Tibial nerve (tissue), 4 donors: ENCODE measurements around the gene AXIN1. TPM values are rescaled to one million over a fixed set of nuclear protein-coding genes. Genes with fewer than 3 reads are reported as not detected.

ENCODE experiments used
- DNase-seq, 2 donors: peaks; one replicate each; pipeline ENCODE4 v3.0.0-alpha.2; 2019; ENCODE audit warnings: low spot score in 2 of 2
- H3K27ac ChIP-seq, 4 donors: fragments of 200-600 bp; sonication (generic) in 3 of 4; one replicate each; pipeline ENCODE4 v1.5.1; 2017 to 2019; ENCODE audit warnings: mild to moderate bottlenecking in 1 of 4
- H3K27me3 ChIP-seq, 2 donors: fragments of 200-600 bp; sonication (generic) in 1 of 2; one replicate each; pipeline versions ENCODE4 v1.5.1 to v1.6.0; 2017 to 2019
- H3K36me3 ChIP-seq, 3 donors: fragments of 200-600 bp; sonication (generic); one replicate each; pipeline ENCODE4 v1.5.1; 2018 to 2019
- H3K4me1 ChIP-seq, 4 donors: fragments of 200-600 bp; sonication (generic) in 3 of 4; one replicate each; pipeline ENCODE4 v1.5.1; 2017 to 2019
- H3K4me3 ChIP-seq, 4 donors: fragments of 200-600 bp; sonication (generic) in 3 of 4; one replicate each; pipeline ENCODE4 v1.5.1; 2017 to 2019; ENCODE audit warnings: mild to moderate bottlenecking in 1 of 4, moderate library complexity in 1 of 4
- H3K9me3 ChIP-seq, 4 donors: fragments of 200-600 bp; sonication (generic) in 3 of 4; one replicate each; pipeline ENCODE4 v1.5.1; 2017 to 2019
- CTCF ChIP-seq, 5 experiments: fragments of 200-600 bp in 3 of 5; fragments of 450-650 bp in 2 of 5; sonication (generic) in 3 of 5; IDR thresholded peaks; one replicate each; pipeline ENCODE4 v1.5.1; 2016 to 2019; ENCODE audit warnings: antibody characterized with exemption in 5 of 5, mild to moderate bottlenecking in 3 of 5, moderate library complexity in 2 of 5
- EP300 ChIP-seq, 2 donors: sonication (generic); formaldehyde crosslinking; IDR thresholded peaks; one replicate each; pipeline ENCODE4 v1.6.1; 2017; ENCODE audit warnings: antibody characterized with exemption in 2 of 2, mild to moderate bottlenecking in 1 of 2
- POLR2A ChIP-seq, 2 donors: fragments of 450-650 bp; IDR thresholded peaks; one replicate each; pipeline ENCODE4 v1.6.1; 2017; ENCODE audit warnings: antibody characterized with exemption in 2 of 2, mild to moderate bottlenecking in 2 of 2, moderate library complexity in 2 of 2
- WGBS, 2 donors: methylation state at CpG; one replicate each; pipeline ENCODE4 v1.1.5; 2018; 5-methylcytosine and 5-hydroxymethylcytosine counted together
- total RNA-seq, 4 donors: library from RNA; depleted of rRNA; stranded (reverse); fragments of >200 nt; gene quantifications; one replicate each; pipeline ENCODE4 v1.1.0, GENCODE V29; 2016

Gene AXIN1
- total RNA-seq, 4 donors from 2014 or later = 23.4 to 37.1 (median 25.0) TPM

DNA sequence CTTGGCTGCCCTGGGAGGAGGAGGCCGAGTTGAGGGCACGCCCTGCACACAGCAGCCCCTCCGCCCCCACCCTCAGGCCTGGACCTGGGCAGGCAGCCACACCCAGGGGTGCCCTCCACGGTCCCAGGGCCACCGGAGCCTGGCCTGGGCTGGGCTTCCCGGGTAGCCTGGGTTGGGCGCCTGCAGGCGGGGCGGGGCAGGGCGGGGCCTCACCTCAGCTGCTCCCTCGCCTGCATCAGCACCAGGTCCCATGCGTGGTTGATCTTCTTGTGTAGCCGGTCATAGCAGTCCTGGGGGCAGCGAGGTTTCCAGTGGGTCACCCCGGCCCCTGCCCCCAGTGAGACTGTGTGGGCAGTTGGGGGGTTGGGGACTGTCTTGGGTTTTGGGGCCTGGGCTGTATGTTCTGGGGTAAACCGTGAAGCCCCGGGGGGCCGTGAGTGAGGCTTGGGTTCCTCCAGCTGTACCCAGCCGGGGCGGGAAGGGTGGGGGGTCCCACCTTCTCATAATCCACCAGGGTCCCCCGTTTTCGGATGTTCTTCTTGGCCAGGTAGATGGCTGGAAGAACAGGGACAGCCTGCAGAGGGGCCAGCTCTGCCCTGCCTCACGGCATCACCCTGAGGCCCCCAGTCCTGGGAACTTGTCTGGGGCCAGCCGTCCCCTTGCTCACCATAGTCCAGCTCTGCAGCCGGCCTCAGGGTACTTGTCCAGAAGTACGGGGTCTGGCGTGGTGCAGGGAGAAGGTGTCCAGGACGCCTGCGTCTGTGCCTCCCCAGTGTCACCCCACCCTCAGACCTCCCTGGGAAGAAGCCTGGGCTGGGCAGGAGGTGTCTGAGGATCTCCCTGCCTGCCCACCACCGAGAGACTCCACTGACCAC lies 78.7 kb downstream of the AXIN1 start:
- no peaks in the 10 kb centered on the region for H3K9me3 ChIP-seq
- no peak overlapping the region for H3K27ac ChIP-seq
- TF ChIP-seq EP300 (IDR thresholded peaks at IDR 0.05) = no peak
- no peak for TF ChIP-seq CTCF (IDR thresholded peaks at IDR 0.05)
- TF ChIP-seq POLR2A (IDR thresholded peaks at IDR 0.05) = no peak
- no peak for DNase-seq
- WGBS, 2 donors = 79 to 92% methylated on average over 16 to 18 of the region's 30 CpGs
- H3K4me1 ChIP-seq = peaks cover 0 to 20% (median 8%) of the 10 kb centered on the region in 4 donors
- H3K36me3 ChIP-seq = peaks cover 0 to 15% (median 0%) of the 10 kb centered on the region in 3 donors
- no peak overlapping the region for H3K4me3 ChIP-seq
- peaks cover 0 to 16% of the 10 kb centered on the region in 2 donors for H3K27me3 ChIP-seq

DNA sequence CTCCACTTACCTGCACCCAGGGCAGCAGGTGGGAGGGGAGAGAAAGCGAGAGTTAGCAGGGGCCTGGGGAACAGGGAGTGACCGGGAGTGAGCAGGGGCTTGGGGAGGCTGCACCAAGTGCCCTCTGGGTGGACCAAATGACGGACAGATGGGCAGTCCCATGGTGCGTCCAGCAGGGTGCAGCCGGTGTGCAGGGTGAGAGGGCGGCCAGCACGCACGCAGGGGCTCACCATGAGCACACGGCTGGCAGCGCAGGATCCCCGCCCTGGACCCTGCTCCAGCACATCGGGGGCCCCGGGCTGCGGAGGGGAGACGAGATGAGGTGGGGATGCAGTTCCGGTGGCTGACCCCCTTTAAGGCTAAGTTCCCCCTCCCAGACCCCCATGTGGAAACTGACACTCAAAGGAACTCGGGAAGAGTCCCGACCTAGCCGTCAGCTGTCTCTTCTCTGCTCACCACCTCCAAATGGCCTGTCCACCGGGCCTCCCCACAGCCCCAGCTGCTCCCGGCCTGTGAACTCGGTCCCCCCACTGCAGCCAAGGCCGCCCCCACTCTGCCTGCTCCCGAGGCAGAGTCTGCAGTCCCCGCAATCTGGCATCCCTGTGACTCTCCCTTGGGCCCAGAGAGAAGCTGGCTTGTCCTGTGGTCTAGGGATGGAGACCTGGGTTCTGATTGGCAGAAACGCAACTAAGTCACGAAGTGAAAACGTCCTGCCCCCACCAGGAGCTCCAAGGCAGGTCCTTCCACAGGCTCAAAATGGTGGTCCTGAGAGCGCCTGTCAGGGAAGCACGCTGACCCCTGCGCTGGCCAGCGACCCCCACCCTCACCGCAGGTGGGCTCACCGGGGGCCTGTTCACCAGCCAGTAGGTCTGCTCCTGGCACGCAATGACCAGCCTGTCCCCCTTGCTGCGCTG lies 79.6 kb downstream of the AXIN1 start:
- Histone ChIP-seq H3K27me3 (peaks cover 0 to 16% of the 10 kb centered on the region in 2 donors), H3K27ac (no peak overlapping the region), H3K4me1 (peaks cover 0 to 20% (median 8%) of the 10 kb centered on the region in 4 donors), H3K4me3 (no peak overlapping the region), H3K9me3 (no peaks in the 10 kb centered on the region), H3K36me3 (peaks cover 0 to 15% (median 0%) of the 10 kb centered on the region in 3 donors)
- 72 to 82% methylated on average over 24 to 30 of the region's 36 CpGs for WGBS, 2 donors
- TF ChIP-seq POLR2A (IDR thresholded peaks at IDR 0.05) (no peak), CTCF (IDR thresholded peaks at IDR 0.05) (no peak), EP300 (IDR thresholded peaks at IDR 0.05) (no peak)
- no peak for DNase-seq

DNA sequence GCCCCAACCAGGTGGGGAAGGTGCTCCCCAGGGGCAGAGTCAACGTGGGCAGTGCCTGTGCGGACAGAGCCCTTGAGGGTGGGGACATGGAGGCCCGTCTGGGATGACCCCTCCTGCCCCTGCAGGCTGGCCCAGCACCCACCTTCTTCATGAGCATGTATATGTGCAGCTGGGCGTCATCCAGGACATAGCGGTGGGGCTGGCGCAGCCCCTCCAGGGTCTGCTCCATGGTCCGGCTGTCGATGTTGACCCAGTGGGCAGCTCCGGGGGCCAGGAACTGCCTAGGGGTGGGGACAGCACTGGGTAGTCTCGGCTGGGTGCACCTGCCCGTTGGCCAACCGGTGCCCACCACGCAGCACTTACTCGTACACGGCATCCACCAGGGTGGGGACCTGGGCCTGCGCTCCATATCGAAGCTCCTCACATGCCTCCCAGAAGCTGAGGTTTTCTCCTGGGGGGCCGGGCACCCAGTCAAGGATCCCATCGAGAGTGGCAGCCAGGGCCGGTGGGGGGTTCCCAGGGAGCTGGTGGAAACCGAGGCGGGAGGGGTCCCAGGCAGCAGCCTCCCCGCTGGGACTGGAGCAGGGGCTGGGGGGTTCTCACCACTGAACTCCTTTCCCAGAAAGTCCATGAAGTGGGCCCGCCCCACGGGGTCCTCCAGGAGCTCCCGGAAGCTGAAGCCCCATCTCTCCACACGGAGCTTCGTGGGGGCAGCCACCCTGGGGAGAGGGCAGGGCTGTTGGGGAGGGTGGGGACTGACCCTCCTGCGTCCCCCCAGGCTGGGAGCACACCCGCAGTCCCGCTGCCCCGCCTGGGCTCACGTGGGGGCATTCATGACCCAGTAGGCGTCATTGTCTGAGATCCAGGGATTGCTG lies 81.9 kb downstream of the AXIN1 start:
- no peaks in the 10 kb centered on the region for H3K9me3 ChIP-seq
- H3K4me1 ChIP-seq = peaks cover 0 to 23% (median 8%) of the 10 kb centered on the region in 4 donors
- peaks cover 0 to 17% (median 0%) of the 10 kb centered on the region in 3 donors for H3K36me3 ChIP-seq
- H3K27me3 ChIP-seq = peaks cover 0 to 11% of the 10 kb centered on the region in 2 donors
- H3K4me3 ChIP-seq = no peak overlapping the region
- TF ChIP-seq POLR2A (IDR thresholded peaks at IDR 0.05) (no peak), EP300 (IDR thresholded peaks at IDR 0.05) (no peak)
- H3K27ac ChIP-seq = peak overlapping the region in 1 of 4 donors; percentile 22
- DNase-seq = no peak
- 85 to 87% methylated on average over 12 to 33 of the region's 34 CpGs for WGBS, 2 donors

DNA sequence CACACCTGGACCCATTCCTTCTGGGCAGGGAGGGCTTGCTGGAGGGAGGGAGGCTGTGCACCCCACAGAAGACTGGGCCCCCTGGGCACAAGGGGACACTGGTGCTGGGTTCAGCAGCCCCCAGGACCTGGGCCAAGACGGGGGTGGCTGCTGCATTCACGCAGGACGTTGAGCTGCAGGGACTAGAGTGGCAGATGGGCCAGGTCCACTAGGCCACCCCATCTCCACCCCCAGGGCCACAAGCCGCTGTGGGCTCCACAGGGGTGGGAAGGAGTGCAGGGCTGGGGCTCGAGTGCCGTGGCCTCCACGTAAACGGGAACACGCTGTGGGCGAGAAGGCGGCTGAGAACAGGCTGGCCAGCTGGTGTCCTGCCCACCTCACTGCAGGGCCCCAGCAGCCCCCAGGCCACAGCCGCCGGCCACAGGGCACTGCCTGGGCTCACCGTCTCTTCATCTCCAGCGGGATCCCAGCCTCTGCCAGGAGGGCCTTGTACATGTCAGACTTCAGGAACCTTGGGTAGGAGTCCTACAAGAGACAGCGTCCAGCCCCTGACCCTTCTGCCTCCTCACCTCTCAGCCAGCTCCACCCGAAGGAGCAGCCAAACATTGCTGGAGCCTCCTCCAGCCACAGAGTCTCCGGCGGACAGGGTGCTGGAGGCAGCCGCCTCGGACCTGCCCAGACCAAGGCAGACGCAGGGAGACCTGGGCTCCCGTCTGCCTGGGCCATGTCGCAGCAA lies 83.3 kb downstream of the AXIN1 start:
- Histone ChIP-seq H3K4me1 (peaks cover 0 to 16% (median 0%) of the 10 kb centered on the region in 4 donors), H3K36me3 (peaks cover 0 to 30% (median 0%) of the 10 kb centered on the region in 3 donors), H3K4me3 (no peak overlapping the region), H3K27me3 (peaks cover 0 to 1% of the 10 kb centered on the region in 2 donors), H3K27ac (peak overlapping the region in 1 of 4 donors; percentile 60), H3K9me3 (no peaks in the 10 kb centered on the region)
- TF ChIP-seq POLR2A (IDR thresholded peaks at IDR 0.05) = no peak
- no peak for TF ChIP-seq CTCF (IDR thresholded peaks at IDR 0.05)
- TF ChIP-seq EP300 (IDR thresholded peaks at IDR 0.05) = no peak
- no peak for DNase-seq
- WGBS, 2 donors = 74% methylated on average over 17 to 24 of the region's 24 CpGs
